Measurements from ENCODE around the gene PEF1.

The PEF1 gene

DNA sequence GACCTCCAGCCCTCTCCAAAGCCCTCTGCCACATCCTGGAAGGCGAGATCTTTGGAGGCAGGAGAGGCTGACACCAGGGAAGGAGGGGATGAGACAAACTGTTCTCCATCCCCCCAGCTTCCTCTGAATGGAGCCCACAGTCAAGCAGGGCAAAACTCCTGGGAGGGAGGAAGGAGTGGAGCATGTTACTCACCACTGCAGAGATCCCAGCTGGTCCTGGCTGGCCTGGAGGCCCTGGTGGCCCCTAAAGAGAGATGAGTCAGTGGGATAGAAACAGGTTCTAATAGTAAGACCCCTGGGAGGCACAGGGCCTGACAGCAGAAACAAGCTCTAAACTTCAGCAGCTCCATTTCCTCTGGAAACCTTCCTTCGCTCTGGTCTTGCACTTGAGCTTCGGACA is 14.0 kb upstream of the PEF1 start:
- TF ChIP-seq, protein P1, sequence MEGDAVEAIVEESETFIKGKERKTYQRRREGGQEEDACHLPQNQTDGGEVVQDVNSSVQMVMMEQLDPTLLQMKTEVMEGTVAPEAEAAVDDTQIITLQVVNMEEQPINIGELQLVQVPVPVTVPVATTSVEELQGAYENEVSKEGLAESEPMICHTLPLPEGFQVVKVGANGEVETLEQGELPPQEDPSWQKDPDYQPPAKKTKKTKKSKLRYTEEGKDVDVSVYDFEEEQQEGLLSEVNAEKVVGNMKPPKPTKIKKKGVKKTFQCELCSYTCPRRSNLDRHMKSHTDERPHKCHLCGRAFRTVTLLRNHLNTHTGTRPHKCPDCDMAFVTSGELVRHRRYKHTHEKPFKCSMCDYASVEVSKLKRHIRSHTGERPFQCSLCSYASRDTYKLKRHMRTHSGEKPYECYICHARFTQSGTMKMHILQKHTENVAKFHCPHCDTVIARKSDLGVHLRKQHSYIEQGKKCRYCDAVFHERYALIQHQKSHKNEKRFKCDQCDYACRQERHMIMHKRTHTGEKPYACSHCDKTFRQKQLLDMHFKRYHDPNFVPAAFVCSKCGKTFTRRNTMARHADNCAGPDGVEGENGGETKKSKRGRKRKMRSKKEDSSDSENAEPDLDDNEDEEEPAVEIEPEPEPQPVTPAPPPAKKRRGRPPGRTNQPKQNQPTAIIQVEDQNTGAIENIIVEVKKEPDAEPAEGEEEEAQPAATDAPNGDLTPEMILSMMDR (conservative IDR thresholded peaks at IDR 0.05; ENCODE audit: control insufficient read depth, insufficient read depth, low read depth, low read length), result no peak
- peak; percentile 59 for DNase-seq (ENCODE audit: low read depth)
- no peak overlapping the region for H3K4me3 ChIP-seq (ENCODE audit: control insufficient read depth, low read depth, low read length)

GRCh38 chr1:31657972-31658510 is 13.4 kb upstream of the PEF1 start:
- no peak for DNase-seq (ENCODE audit: low read depth)
- H3K4me3 ChIP-seq (ENCODE audit: control insufficient read depth, low read depth, low read length), result no peak overlapping the region
- TF ChIP-seq, protein P1 (conservative IDR thresholded peaks at IDR 0.05; ENCODE audit: control insufficient read depth, insufficient read depth, low read depth, low read length), result no peak

DNA sequence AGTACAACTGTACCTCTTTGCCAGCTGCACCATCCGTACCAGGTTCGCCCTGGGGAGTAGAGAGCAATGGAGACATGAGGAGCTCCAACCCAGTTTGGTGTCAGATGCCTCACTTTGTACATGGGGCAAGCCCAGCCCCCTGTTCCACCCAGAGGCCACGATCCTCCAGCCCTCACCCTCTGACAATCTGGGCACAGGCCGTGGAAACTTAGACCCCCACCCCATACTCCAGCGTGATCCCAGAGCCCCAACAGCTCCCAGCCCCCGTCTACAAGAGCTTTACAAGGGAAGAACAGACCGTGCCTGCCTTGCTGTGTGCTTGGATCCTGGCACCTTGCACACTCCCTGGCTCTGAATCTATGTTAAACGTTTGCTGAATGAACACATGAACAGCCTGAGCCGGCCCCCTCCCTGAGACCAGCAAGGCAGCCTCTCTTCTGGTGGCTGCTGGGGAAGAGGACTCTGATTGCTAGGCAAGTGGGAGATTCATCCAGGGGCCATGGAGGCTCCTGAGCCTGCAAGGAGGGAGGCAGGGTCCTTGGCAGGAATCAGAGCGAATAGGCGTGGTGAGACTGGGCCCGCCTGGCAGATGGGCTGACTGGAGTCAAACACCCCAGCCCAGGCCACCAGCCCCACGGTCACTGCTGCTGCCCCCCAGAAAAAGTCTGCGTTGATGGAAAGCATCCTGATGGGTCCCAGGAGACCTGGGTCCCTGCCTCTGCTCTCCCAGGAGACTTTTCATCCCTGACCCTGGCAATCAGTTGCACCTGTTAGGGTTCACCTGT is 12.5 kb upstream of the PEF1 start:
- TF ChIP-seq, protein P1 (conservative IDR thresholded peaks at IDR 0.05; ENCODE audit: control insufficient read depth, insufficient read depth, low read depth, low read length), result no peak
- no peak for DNase-seq (ENCODE audit: low read depth)
- H3K4me3 ChIP-seq (ENCODE audit: control insufficient read depth, low read depth, low read length), result no peak overlapping the region

- no peak for DNase-seq (ENCODE audit: low read depth)
- TF ChIP-seq, protein P1 (conservative IDR thresholded peaks at IDR 0.05; ENCODE audit: control insufficient read depth, insufficient read depth, low read depth, low read length), result no peak
- H3K4me3 ChIP-seq (ENCODE audit: control insufficient read depth, low read depth, low read length), result no peak overlapping the region
Observed at GRCh38 chr1:31655756-31656155, 11.1 kb upstream of the PEF1 start.

DNA sequence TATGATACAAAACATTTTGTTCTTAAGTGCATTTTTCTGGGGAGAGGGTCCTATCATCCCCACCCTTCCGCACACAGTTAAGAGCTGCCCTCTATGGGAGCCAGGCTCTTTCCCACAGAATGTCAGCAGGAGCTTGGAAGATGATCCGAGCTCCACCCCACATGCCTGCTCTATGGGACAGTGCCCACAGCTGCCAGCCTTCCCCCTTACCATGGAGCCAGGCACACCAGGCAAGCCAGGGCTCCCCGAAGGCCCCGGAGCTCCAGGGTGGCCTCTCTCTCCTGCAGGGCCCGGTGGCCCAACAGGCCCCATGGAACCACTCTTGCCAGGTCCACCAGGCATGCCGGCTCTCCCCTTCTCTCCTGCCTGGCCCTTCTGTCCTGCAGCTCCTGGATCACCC is 10.4 kb upstream of the PEF1 start:
- TF ChIP-seq, protein P1 (conservative IDR thresholded peaks at IDR 0.05; ENCODE audit: control insufficient read depth, insufficient read depth, low read depth, low read length), result no peak

GRCh38 chr1:31654474-31654776 is 9.7 kb upstream of the PEF1 start:
- H3K4me3 ChIP-seq (ENCODE audit: control insufficient read depth, low read depth, low read length), result no peak overlapping the region
- no peak for DNase-seq (ENCODE audit: low read depth)
- TF ChIP-seq, protein P1 (conservative IDR thresholded peaks at IDR 0.05; ENCODE audit: control insufficient read depth, insufficient read depth, low read depth, low read length), result no peak

More for the DNA sequence above, 10.4 kb upstream of the PEF1 start:
- DNase-seq (ENCODE audit: low read depth), result no peak
- no peak overlapping the region for H3K4me3 ChIP-seq (ENCODE audit: control insufficient read depth, low read depth, low read length)
